Skeletal muscle satellite cell (primary cell): ENCODE results near the gene PKDREJ.

Source experiments
- H3K27me3 ChIP-seq: 2 replicates; pipeline ENCODE4 v1.7.0; 2013; ENCODE audit warnings: low read length; ENCODE audit not compliant: control insufficient read depth, insufficient read depth
- H3K36me3 ChIP-seq: 2 replicates; pipeline ENCODE4 v1.7.0; 2013; ENCODE audit warnings: mild to moderate bottlenecking, control low read depth, low read length; ENCODE audit not compliant: insufficient read depth
- H3K4me1 ChIP-seq: 2 replicates; pipeline ENCODE4 v1.7.0; 2013; ENCODE audit warnings: low read length; ENCODE audit not compliant: control insufficient read depth, insufficient read depth
- H3K4me2 ChIP-seq: 2 replicates; pipeline ENCODE4 v1.7.0; 2013; ENCODE audit warnings: mild to moderate bottlenecking, low read length
- H3K4me3 ChIP-seq: 2 replicates; pipeline ENCODE4 v1.7.0; 2013; ENCODE audit warnings: low read length
- H3K9ac ChIP-seq: 2 replicates; pipeline ENCODE4 v1.7.0; 2013; ENCODE audit warnings: mild to moderate bottlenecking, low read depth, low read length, moderate library complexity
- H3K9me3 ChIP-seq: replicated peaks from 2 replicates; pipeline ENCODE4 v1.7.0; 2013; ENCODE audit warnings: mild to moderate bottlenecking, control low read depth, low read length

Gene PKDREJ

GRCh38 chr22:46240907-46241306 lies 22.2 kb downstream of the PKDREJ start:
- peaks cover 8% of the 10 kb centered on the region for H3K4me1 ChIP-seq
- no peaks in the 10 kb centered on the region for H3K9me3 ChIP-seq
- H3K4me3 ChIP-seq = no peak overlapping the region
- no peak overlapping the region for H3K4me2 ChIP-seq
- no peak overlapping the region for H3K9ac ChIP-seq
- peaks cover 11% of the 10 kb centered on the region for H3K36me3 ChIP-seq
- no peaks in the 10 kb centered on the region for H3K27me3 ChIP-seq

- no peaks in the 10 kb centered on the region for H3K27me3 ChIP-seq
- H3K9me3 ChIP-seq = no peaks in the 10 kb centered on the region
- no peak overlapping the region for H3K9ac ChIP-seq
- peaks cover 11% of the 10 kb centered on the region for H3K36me3 ChIP-seq
- no peak overlapping the region for H3K4me3 ChIP-seq
- no peak overlapping the region for H3K4me2 ChIP-seq
- H3K4me1 ChIP-seq = peaks cover 4% of the 10 kb centered on the region
Observed at GRCh38 chr22:46240506-46240905, 22.6 kb downstream of the PKDREJ start.

DNA sequence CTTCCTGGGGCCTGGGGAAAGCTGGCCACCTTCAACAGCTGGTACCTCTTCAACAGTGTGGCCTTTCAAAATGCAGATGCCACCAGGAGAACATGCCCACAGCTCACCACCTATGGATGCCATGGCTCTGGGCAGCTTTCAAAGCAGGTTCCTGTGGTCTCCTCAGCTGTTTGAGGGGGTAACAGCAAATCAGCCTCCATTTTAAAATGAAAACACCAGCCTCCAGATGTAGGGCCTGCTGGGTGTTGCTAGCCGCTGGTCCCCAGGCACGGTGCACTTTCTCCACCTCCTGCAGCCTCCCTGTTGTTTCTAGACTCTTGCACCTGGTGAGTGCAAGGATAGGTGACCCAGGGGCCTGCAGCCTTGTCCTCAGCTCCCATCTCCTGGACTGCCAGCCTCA lies 23.1 kb downstream of the PKDREJ start:
- Histone ChIP-seq H3K4me1 (no peaks in the 10 kb centered on the region), H3K36me3 (peaks cover 16% of the 10 kb centered on the region), H3K9ac (no peak overlapping the region), H3K9me3 (no peaks in the 10 kb centered on the region), H3K4me3 (no peak overlapping the region), H3K4me2 (no peak overlapping the region), H3K27me3 (no peaks in the 10 kb centered on the region)

DNA sequence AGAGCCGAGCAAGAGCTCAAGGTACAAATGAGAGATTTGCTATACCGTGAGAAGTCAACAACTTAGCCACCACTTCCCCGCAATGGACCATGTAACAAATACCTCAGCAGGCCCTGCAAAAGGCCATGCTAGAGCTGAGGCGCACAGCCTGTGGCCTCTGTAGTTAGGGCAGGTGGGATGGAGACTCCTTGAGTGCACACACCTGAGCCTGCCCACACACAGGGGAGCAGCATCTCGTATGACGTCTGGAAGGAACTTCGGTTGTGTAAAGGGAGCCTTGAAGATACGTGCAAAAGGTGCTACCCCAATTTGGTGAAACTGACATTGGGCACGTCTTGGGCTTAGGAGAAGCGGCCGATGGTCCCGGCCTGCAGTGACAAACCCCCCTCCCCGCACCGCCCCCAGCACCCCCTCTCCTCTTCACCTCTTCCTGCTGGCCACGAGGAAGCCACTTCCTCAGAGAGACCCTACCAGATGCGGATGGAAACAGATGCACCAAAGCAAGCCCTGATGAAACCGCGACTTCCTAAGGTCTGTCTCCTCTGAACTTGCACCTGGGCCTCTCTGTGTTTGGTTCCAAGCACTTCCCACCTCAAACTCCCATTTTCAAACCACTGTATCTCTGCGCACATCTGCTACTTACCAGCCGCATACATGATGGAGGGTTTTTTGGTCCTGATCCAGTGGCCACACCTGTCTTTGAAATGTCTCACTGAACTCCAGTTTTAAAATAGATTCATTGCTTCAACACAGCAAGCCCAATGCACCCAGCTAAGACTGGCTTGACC lies 23.7 kb downstream of the PKDREJ start:
- Histone ChIP-seq H3K27me3 (no peaks in the 10 kb centered on the region), H3K36me3 (peaks cover 13% of the 10 kb centered on the region), H3K4me3 (no peak overlapping the region), H3K4me1 (no peaks in the 10 kb centered on the region), H3K4me2 (no peak overlapping the region), H3K9ac (no peak overlapping the region), H3K9me3 (no peaks in the 10 kb centered on the region)

DNA sequence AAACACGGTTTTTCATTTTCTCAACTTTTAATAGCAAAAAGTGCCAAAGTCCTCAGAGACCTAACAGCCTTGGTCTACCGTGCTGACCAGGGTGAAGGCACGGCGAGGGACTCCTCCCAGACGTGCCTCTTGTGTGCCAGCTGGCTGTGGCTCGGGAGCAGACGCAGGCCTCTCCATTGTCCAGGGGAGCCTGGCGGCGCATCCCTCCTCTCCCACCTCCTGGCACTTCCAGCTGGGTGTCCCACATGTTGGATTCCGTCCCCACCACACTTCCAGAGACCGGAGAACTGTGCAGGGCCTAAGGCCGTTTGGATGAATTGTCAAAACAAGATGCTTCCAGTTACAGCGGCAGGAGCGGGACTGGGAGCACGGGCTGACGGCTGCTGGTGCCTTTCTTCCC lies 24.6 kb downstream of the PKDREJ start:
- H3K36me3 ChIP-seq = peaks cover 12% of the 10 kb centered on the region
- H3K9ac ChIP-seq = no peak overlapping the region
- H3K4me2 ChIP-seq = no peak overlapping the region
- H3K9me3 ChIP-seq = no peaks in the 10 kb centered on the region
- no peak overlapping the region for H3K4me3 ChIP-seq
- H3K27me3 ChIP-seq = no peaks in the 10 kb centered on the region
- peaks cover 2% of the 10 kb centered on the region for H3K4me1 ChIP-seq

DNA sequence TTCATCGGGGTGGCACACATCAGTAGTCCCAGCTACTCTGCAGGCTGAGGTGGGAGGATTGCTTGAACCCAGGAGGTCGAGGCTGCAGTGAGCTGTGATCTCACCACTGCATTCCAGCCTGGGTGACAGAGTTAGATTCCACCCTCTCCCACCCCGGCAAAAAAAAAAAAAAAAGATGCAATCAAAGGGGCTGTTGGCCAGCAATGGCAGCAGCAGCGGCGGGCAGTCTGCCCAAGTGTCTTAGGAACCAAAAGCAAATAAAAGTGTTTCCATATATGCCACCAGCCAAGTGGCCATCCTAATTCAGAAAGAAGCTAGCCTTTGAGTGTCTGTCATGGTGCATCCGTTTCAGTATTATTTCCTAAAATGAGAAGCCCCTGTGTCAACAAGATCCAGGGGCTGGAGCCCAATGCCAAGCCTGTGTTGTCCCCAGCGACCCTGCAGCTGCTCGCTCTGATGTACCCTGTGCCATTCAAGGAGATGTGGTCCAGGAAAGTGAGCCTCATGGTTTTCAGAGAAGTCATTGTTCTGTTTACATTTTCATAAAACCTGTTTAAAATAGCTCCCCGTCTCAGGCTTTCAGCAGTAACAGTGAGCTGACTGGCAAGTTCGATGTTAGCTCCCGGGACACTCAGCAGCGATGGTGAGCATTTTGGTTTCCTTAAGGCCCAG lies 25.6 kb downstream of the PKDREJ start:
- no peaks in the 10 kb centered on the region for H3K27me3 ChIP-seq
- H3K36me3 ChIP-seq = peaks cover 12% of the 10 kb centered on the region
- H3K4me3 ChIP-seq = no peak overlapping the region
- H3K4me2 ChIP-seq = no peak overlapping the region
- no peak overlapping the region for H3K9ac ChIP-seq
- peaks cover 11% of the 10 kb centered on the region for H3K4me1 ChIP-seq
- H3K9me3 ChIP-seq = no peaks in the 10 kb centered on the region

GRCh38 chr22:46234969-46235368 lies 28.2 kb downstream of the PKDREJ start:
- Histone ChIP-seq H3K4me3 (no peak overlapping the region), H3K36me3 (peaks cover 12% of the 10 kb centered on the region), H3K4me2 (no peak overlapping the region), H3K4me1 (peaks cover 11% of the 10 kb centered on the region), H3K9ac (no peak overlapping the region), H3K27me3 (no peaks in the 10 kb centered on the region), H3K9me3 (no peaks in the 10 kb centered on the region)

DNA sequence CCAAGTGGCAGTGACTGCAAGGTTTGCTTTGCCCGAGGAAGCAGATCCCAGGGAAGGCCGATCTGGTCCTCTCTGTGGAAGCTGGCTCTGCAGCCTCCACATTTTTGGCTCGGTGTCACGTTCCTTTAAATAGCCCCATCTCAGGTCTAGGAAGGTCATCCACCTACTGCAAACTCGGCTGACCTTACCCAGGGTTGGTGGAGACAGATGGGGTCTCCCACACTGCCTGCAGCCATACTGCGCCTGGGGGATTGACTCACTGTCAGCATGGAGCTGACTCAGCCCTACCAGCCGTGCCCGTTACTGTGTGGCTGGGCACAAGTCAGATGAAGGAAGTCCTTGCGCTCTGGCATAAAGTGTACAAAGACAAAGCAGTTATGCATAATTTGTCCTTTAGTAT lies 29.9 kb downstream of the PKDREJ start:
- Histone ChIP-seq H3K4me2 (peak overlapping the region; percentile 73), H3K9ac (no peak overlapping the region), H3K27me3 (no peaks in the 10 kb centered on the region), H3K4me1 (peaks cover 11% of the 10 kb centered on the region), H3K4me3 (peak overlapping the region; percentile 28), H3K9me3 (no peaks in the 10 kb centered on the region), H3K36me3 (peaks cover 5% of the 10 kb centered on the region)

- Histone ChIP-seq H3K9me3 (no peaks in the 10 kb centered on the region), H3K9ac (no peak overlapping the region)
Observed at GRCh38 chr22:46230262-46230901, 32.8 kb downstream of the PKDREJ start.

DNA sequence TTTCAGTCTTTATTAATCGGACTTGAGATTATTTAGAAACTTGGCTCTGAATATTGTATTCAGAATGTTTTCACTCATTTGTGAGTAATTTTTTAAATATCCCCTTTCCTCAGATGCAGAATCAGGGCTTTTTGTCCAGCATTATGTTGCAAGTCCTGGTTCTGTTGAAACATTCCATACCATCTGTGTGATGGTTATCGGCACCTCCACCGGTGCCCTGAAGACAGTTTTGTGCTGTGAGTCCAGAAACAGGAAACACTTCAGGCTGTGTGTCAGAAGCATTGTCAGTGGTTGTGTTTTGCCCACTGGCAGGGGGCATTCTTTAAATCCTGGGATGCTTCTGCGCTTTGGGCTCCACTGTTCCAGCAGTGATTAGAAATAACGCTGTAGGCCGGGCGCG lies 33.4 kb downstream of the PKDREJ start:
- Histone ChIP-seq H3K4me3 (no peak overlapping the region), H3K9ac (no peak overlapping the region), H3K4me2 (no peak overlapping the region), H3K4me1 (peaks cover 11% of the 10 kb centered on the region), H3K27me3 (no peaks in the 10 kb centered on the region), H3K36me3 (peaks cover 4% of the 10 kb centered on the region), H3K9me3 (no peaks in the 10 kb centered on the region)

More at GRCh38 chr22:46230262-46230901, 32.8 kb downstream of the PKDREJ start:
- Histone ChIP-seq H3K36me3 (peaks cover 7% of the 10 kb centered on the region), H3K27me3 (no peaks in the 10 kb centered on the region), H3K4me1 (peaks cover 11% of the 10 kb centered on the region), H3K4me2 (no peak overlapping the region), H3K4me3 (no peak overlapping the region)

DNA sequence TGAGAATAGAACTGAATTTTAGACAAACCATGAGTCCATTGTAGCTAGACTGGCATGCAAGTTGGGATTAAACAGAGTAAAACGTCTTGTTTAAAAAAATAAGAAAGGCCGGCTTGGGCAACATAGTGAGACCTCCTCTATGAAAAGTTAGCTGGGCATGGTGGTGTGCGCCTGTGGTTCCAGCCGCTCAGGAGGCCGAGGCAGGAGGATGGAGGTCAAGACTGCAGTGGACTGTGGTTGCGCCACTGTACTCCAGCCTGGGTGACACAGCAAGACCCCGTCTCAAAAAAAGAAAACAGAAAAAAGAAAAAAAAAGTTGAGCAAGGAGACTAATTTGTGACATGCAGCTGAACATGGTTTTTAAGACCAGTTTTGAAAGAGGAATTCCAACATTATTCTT lies 36.6 kb downstream of the PKDREJ start:
- no peak overlapping the region for H3K4me3 ChIP-seq
- H3K36me3 ChIP-seq = peaks cover 6% of the 10 kb centered on the region
- no peaks in the 10 kb centered on the region for H3K9me3 ChIP-seq
- H3K4me2 ChIP-seq = no peak overlapping the region
- no peaks in the 10 kb centered on the region for H3K4me1 ChIP-seq
- H3K9ac ChIP-seq = no peak overlapping the region
- H3K27me3 ChIP-seq = no peaks in the 10 kb centered on the region
